Suprapubic skin (tissue), 4 donors: Measurements from ENCODE around the gene OR51B2. TPM values are rescaled to one million over a fixed set of nuclear protein-coding genes. Genes with fewer than 3 reads are reported as not detected.
"Not testable (repeated sequence)": the region's sequence is repeated elsewhere in the genome, so short reads cannot be mapped to it uniquely, and the experiment has no call there.

ENCODE experiments used
- DNase-seq, 2 donors: peaks; one replicate each; pipeline ENCODE4 v3.0.0-alpha.2; 2019; ENCODE audit warnings: low spot score in 2 of 2
- H3K27ac ChIP-seq: fragments of 200-600 bp; sonication (generic); one replicate; pipeline ENCODE4 v1.5.1; 2019
- H3K27me3 ChIP-seq: fragments of 200-600 bp; sonication (generic); one replicate; pipeline ENCODE4 v1.5.1; 2019
- H3K36me3 ChIP-seq: fragments of 200-600 bp; sonication (generic); one replicate; pipeline ENCODE4 v1.5.1; 2019
- H3K4me1 ChIP-seq: fragments of 200-600 bp; sonication (generic); one replicate; pipeline ENCODE4 v1.5.1; 2019
- H3K4me3 ChIP-seq: fragments of 200-600 bp; sonication (generic); one replicate; pipeline ENCODE4 v1.5.1; 2019; ENCODE audit warnings: mild to moderate bottlenecking
- H3K9me3 ChIP-seq: fragments of 200-600 bp; sonication (generic); one replicate; pipeline ENCODE4 v1.5.1; 2019
- CTCF ChIP-seq, 2 donors: fragments of 200-600 bp in 1 of 2; fragments of 450-650 bp in 1 of 2; sonication (generic) in 1 of 2; IDR thresholded peaks; one replicate each; pipeline ENCODE4 v1.5.1; 2016 to 2019; ENCODE audit warnings: antibody characterized with exemption in 2 of 2, mild to moderate bottlenecking in 1 of 2, moderate library complexity in 1 of 2
- EP300 ChIP-seq: sonication (generic); formaldehyde crosslinking; IDR thresholded peaks from one replicate; pipeline ENCODE4 v1.6.1; 2017; ENCODE audit warnings: antibody characterized with exemption
- POLR2A ChIP-seq, 2 donors: fragments of 450-650 bp; IDR thresholded peaks; one replicate each; pipeline ENCODE4 v1.6.1; 2017; ENCODE audit warnings: antibody characterized with exemption in 2 of 2, mild to moderate bottlenecking in 2 of 2, moderate library complexity in 2 of 2
- POLR2AphosphoS5 ChIP-seq, 3 donors: sonication (generic); formaldehyde crosslinking; IDR thresholded peaks; one replicate each; pipeline ENCODE4 v1.6.1; 2017; ENCODE audit warnings: antibody characterized with exemption in 3 of 3
- WGBS: methylation state at CpG from one replicate; pipeline ENCODE4 v1.1.5; 2018; 5-methylcytosine and 5-hydroxymethylcytosine counted together
- total RNA-seq, 4 donors: library from RNA; depleted of rRNA; stranded (reverse); fragments of >200 nt; gene quantifications; one replicate each; pipeline ENCODE4 v1.1.0, GENCODE V29; 2016

The OR51B2 gene
- total RNA-seq, result not detected

- Histone ChIP-seq H3K36me3 (no peaks in the 10 kb centered on the region), H3K27me3 (no peaks in the 10 kb centered on the region), H3K4me3 (no peak within 1 kb of the TSS), H3K27ac (no peak within 1 kb of the TSS), H3K4me1 (no peaks in the 10 kb centered on the region), H3K9me3 (no peaks in the 10 kb centered on the region)
- no peak for TF ChIP-seq POLR2A (IDR thresholded peaks at IDR 0.05)
- no peak for TF ChIP-seq CTCF (IDR thresholded peaks at IDR 0.05)
- no peak for TF ChIP-seq EP300
- TF ChIP-seq POLR2AphosphoS5 (IDR thresholded peaks at IDR 0.05), result no peak
- WGBS, result 72% methylated on average over 3 of the region's 3 CpGs
- DNase-seq, result no peak
Observed at GRCh38 chr11:5324197-5324596, at the start of gene OR51B2. TSS of gene OR51B2 (minus strand) at chr11:5324297. CDS start at chr11:5324297, 0 bp downstream.

- Histone ChIP-seq H3K27ac (no peak overlapping the region), H3K36me3 (no peaks in the 10 kb centered on the region), H3K27me3 (no peaks in the 10 kb centered on the region), H3K4me3 (no peak overlapping the region), H3K9me3 (peaks cover 4% of the 10 kb centered on the region), H3K4me1 (no peaks in the 10 kb centered on the region)
- DNase-seq, result no peak
- no peak for TF ChIP-seq POLR2AphosphoS5 (IDR thresholded peaks at IDR 0.05)
Observed at GRCh38 chr11:5369789-5370188, 45.7 kb upstream of the OR51B2 start.

GRCh38 chr11:5368502-5369043 lies 44.5 kb upstream of the OR51B2 start:
- H3K4me3 ChIP-seq, result no peak overlapping the region
- H3K27me3 ChIP-seq, result no peaks in the 10 kb centered on the region
- H3K4me1 ChIP-seq, result no peaks in the 10 kb centered on the region
- H3K9me3 ChIP-seq, result peaks cover 4% of the 10 kb centered on the region
- 52% methylated on average over 3 of the region's 3 CpGs for WGBS
- H3K36me3 ChIP-seq, result no peaks in the 10 kb centered on the region
- DNase-seq, result no peak
- no peak overlapping the region for H3K27ac ChIP-seq
- no peak for TF ChIP-seq EP300
- TF ChIP-seq POLR2A (IDR thresholded peaks at IDR 0.05), result no peak
- TF ChIP-seq CTCF (IDR thresholded peaks at IDR 0.05), result no peak
- no peak for TF ChIP-seq POLR2AphosphoS5 (IDR thresholded peaks at IDR 0.05)

- Histone ChIP-seq H3K9me3 (no peaks in the 10 kb centered on the region), H3K4me3 (no peak overlapping the region), H3K36me3 (no peaks in the 10 kb centered on the region), H3K27me3 (no peaks in the 10 kb centered on the region), H3K4me1 (no peaks in the 10 kb centered on the region), H3K27ac (no peak overlapping the region)
- TF ChIP-seq POLR2A (IDR thresholded peaks at IDR 0.05), result no peak
- no peak for TF ChIP-seq POLR2AphosphoS5 (IDR thresholded peaks at IDR 0.05)
- TF ChIP-seq EP300, result no peak
- no peak for TF ChIP-seq CTCF (IDR thresholded peaks at IDR 0.05)
- 48% methylated on average over 2 of the region's 2 CpGs for WGBS
- no peak for DNase-seq
Observed at GRCh38 chr11:5367448-5368074, 43.5 kb upstream of the OR51B2 start.

- H3K36me3 ChIP-seq, result no peaks in the 10 kb centered on the region
- no peaks in the 10 kb centered on the region for H3K4me1 ChIP-seq
- no peak overlapping the region for H3K27ac ChIP-seq
- DNase-seq, result no peak
- no peaks in the 10 kb centered on the region for H3K27me3 ChIP-seq
- H3K4me3 ChIP-seq, result no peak overlapping the region
- no peak for TF ChIP-seq EP300
- TF ChIP-seq POLR2A (IDR thresholded peaks at IDR 0.05), result no peak
- no peak for TF ChIP-seq POLR2AphosphoS5 (IDR thresholded peaks at IDR 0.05)
- TF ChIP-seq CTCF (IDR thresholded peaks at IDR 0.05), result no peak
- no peaks in the 10 kb centered on the region for H3K9me3 ChIP-seq
- 67% methylated on average over 1 of the region's 1 CpG for WGBS
Observed at GRCh38 chr11:5366856-5367255, 42.8 kb upstream of the OR51B2 start.

- not testable (repeated sequence) for H3K36me3 ChIP-seq, H3K9me3 ChIP-seq, H3K4me1 ChIP-seq, H3K27ac ChIP-seq, H3K4me3 ChIP-seq, H3K27me3 ChIP-seq, DNase-seq
- 83% methylated on average over 6 of the region's 6 CpGs for WGBS
Observed at GRCh38 chr11:5366365-5366764, 42.3 kb upstream of the OR51B2 start.
